HG02759 (cell line): Measurements from ENCODE around the gene NDRG2.

ENCODE experiments used
- ATAC-seq: cut with Tn5 transposase; IDR thresholded peaks from one replicate; pipeline ENCODE4 v1.9.1; 2021; ENCODE audit warnings: mild to moderate bottlenecking, moderate library complexity; ENCODE audit not compliant: unreplicated experiment

Gene NDRG2

GRCh38 chr14:21037156-21037555, 12.3 kb upstream of the NDRG2 start:
- ATAC-seq = no peak

DNA sequence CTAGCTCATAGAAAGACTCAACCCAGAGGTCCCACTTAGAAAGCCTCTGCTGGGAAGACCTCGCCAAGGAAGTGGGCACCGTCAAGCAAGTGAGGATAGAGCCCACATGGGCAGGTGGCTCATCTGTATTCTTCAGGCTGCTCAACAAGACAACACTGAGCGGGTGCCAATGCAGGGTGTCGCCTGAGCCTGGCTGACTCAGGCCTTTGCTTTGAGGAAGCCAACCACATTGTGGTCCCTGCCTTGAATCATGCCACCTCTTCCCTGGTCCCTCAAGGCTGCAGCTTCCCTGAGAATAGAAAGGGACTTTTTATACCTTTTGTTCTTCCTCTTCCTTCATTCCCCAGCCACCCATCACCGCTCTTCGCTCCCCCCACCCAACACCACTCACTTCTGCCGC, 11.9 kb upstream of the NDRG2 start:
- no peak for ATAC-seq

- no peak for ATAC-seq
Measured at GRCh38 chr14:21034707-21035106, 9.8 kb upstream of the NDRG2 start, which contains the start of gene RNASE13. Gene RNASE13, minus strand, starts transcription at chr14:21034807. Its CDS starts 519 bp downstream, at chr14:21034288.

GRCh38 chr14:21033133-21033698, 8.4 kb upstream of the NDRG2 start:
- no peak for ATAC-seq

DNA sequence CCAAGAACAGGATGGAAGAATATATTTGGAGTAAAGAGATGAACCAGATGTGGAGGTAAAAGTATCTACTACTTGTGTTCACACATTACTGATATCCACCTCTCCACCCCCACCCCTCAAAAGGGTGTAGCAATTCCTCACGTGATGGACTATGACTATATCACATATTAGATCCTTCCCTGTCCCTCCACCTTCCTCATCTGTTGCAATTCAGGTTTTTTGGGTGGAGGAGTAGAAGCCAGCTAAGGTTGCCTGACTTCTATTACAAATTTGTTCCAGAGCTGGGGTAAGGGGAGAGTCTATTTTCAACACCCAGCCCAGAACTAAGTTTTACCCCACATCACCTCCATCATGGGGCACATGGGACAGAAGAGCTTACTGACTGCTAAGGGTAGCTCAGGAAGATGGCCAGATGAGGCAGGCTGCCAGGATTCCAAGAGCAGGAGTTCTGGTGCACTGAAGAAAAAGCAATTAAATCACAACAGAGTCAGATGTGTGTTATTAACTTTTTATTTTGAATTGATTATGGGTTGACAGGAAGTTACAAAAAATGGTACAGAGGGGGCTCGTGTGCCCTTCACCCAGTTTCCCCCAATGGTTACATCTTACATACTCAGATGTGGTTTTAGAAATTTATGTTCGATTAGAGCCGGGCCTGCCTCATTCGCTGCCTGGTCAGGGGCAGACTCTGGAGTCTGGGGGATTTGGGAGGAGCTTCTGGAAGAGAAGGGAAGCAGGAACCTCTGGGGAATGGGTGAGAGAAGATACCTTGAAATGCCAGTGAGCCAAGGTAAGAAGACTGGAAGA, 7.7 kb upstream of the NDRG2 start:
- no peak for ATAC-seq

DNA sequence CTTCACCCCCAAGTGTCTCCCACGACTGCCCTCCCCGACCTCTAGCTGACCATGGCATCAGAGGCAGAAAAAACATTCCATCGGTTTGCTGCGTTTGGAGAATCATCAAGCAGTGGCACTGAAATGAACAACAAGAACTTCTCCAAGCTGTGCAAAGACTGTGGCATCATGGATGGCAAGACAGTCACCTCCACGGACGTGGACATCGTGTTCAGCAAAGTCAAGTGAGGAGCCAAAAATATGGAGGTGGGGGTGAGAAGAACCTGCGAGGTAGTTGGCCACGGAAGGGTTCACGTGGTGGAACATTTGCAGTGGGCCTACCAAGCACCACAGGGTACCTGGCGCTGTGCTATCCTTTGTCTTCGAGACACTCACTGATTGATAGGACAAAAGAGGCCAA, 5.7 kb upstream of the NDRG2 start:
- ATAC-seq = no peak

- no peak for ATAC-seq
Measured at GRCh38 chr14:21029917-21030316, 5.1 kb upstream of the NDRG2 start, which contains the start of gene TPPP2. Gene TPPP2, plus strand, starts transcription at chr14:21030217. Its CDS starts 365 bp downstream, at chr14:21030582.

DNA sequence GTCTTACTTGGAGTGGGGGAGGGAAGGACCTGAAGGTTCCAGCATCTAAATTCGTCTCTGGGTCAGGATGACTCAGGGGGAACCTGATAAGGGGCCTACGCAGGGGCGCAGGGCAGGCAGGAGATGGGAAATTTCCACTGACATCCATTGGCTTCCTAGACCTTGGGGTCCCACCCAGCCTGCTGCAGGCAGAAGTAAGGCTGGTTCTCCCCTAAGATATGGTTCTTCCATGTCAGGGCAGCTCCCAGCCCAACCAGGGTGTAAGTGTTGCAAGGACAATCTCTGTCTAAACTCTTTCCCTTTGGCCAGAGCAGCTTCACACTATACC, 2.1 kb upstream of the NDRG2 start:
- ATAC-seq = no peak

DNA sequence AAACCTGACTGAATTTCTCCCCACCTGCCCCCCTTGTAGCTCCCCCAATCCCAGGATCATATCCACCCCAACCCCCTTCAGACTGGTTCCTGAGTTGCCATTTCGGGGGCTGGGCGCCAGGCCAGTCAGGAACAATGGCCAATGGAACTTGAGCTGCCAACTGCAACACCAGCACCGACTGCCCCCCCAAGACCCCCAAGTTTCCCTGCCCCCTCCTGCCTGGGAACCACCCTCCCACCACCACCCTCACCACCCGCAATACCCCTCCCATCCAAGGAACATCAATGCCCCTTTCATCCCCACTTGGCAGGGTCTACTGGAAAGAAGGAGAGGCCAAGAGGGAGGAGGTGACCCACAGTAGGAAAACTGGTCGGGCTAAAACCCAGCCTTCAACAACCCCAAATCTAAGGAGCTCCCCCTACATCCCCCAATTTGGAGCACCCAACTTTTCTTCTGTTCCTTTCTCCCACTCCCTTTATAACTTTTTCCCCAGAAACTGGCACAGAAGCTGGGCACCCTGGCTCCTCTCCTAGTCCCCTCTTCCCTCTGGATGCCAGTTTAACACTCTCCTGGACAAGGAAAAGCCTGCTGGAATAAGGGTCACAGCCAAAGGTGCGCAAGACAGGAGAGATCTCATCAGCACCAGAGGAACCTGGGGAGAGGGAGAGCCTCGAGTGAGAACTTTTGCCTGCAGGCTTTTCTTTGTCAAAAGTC, 1.6 kb upstream of the NDRG2 start:
- ATAC-seq = no peak

DNA sequence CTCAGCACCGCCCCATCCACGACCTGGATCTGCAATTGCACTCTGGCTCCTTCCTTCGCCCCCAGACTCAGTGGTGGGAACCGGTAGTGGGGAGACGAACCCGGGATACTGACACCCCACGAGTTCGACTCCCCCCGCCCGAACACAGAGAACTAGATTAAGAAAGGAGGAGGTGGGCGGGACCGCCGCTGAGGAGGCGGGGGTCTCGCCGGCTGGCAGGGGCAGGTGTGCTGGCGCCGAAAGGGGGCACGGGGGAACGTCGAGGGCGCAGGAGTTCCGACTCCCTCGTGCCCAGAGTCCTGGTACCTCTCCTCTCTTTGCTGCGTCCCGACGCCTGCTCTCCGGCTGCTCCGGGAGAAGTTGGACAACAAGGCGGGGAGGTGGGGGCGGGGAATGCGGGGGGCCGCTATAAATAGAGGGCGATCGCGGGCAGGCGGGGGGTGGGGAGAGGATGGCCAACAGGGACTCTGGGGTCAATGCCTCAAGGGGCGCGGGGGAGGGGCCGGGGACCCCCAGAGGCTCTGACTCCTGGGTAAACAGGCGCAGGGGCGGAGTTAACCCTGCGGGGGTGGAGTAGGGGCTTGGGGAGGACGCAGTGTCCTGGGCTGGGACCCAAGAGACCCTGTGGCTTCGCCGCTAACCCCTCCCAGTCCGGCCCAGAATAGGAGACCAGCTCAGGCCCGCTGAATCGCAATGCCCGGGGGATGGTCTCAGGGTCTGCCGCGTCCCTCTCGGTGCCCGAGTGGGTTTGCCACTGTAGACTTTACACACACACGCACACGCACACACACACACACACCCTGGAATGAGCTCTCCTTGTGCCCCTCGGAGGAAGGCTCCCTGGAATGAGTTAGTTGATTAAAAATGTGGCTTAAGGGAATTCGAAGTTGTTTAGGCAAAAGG, 761 bp upstream of the NDRG2 start:
- ATAC-seq = no peak

DNA sequence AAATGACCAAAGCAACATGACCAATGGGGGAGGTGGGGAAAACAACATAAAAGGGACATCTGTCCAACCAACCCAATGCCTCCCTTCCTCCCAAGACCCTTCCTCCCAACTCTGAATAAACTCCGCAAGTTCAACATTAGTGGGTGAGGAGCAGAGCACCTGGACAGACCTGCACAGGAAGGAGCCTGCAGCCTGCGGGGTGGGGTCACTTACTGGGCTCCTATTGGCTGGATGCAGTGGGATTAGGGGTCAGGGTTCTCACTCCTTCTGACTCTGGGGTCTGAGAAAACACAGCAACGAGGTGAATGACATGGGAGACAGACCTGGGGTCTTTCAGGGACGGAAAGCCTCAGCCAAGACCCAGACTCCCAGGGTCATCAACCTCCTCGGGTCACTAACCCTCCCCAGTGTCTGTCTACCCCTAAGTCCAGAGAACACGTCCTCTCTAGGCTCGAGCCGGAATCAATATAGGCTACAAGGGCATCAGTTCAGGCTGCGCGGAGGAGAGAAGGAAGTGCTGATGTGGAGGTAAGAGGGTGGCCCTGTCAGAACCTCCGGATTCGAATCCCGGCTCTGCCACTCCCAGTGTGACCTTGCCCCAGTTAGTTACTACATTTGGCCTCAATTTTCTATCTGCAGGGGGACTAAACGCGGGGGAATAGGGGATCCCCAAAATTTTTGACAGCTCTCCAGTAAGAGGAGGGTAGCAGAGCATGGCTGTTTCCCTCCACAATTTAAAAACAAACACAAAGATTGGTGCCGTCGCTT, 860 bp downstream of the NDRG2 start:
- no peak for ATAC-seq

- no peak for ATAC-seq
Measured at GRCh38 chr14:21023174-21023573, 1.7 kb downstream of the NDRG2 start.

DNA sequence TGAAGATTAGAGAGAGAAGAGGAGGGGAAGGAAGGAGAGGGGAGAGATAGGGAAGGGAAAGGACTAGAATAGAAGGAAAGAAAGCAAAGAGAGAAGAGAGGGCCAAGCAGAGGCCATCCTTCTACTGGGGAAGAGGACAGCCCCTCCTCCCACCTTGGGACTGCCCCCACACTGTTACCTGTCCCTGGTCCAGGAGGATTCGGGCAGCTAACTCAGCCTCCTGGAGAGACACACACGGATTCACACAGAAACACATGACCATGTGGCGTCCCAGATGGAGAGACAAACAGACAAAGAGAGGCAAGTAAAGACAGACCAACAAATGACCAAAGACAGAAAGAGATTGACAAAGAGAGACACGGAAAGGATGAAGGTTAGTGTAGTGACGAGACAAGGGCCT, 2.2 kb downstream of the NDRG2 start:
- no peak for ATAC-seq

DNA sequence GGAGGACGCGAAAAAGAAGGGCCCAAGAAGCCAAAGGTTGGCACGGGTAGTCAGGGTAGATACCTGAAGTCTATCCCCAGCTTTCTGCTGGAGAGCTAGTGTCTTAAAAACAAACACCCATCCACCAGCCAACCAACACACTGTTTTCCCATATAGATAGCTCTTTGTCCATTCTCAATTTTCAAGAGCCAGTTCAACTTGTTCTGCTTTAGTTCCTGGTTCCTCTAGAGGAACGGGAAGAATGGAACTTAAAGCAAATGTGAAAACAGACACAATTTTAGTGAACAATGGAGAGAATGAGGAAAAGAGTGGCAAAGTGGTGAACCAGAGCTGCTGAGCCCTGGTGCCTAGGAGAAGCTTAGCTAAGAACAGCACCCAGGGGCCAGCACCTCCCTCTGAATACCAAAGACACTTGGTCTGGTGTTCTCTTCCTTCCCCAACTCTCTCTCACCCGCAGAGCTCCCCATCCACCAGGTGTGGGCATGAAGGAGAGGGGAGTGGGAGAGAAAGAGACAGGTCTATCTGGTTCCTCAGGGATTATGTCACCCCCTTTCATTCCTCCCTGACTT, 3.8 kb downstream of the NDRG2 start:
- ATAC-seq = no peak

DNA sequence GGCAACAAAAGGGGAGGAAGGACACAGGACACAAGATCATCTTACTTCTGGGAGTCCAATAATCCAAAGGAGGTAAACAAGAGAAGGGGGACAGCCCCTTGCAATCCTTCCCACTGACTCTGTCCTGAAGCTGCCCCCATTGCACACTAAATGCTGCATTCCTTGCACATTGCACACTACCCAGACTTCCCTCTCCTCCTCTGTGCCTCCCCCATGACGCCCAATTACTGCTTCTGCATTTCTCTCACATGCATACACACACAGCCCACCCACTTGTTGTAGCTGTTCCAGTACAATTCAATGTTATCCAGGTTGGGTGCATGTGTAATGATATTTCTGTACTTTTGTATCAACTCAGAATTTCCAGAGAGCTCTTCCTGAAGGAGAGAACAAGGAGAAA, 5.5 kb downstream of the NDRG2 start:
- ATAC-seq = no peak

DNA sequence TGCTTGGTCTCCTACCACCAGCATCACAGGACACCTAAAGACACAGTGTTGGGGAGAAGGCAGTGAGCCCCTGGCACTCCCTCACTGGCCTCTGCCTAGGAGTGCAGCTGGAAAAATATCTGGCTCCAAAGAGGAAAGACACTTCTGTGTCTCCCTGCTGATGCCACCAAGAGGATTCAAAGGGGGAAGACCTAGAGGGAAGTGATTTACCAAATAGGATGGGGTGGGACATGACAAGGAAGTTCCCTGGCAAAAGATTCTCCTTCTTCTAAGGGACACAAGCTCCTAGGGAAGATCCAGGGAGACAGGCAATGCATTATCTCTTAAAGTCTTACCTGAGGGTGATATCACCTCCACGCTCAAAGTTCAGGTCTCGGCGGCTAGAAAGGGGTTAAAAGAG, 6.1 kb downstream of the NDRG2 start:
- no peak for ATAC-seq

- ATAC-seq = no peak
Measured at GRCh38 chr14:21018286-21018685, 6.6 kb downstream of the NDRG2 start.

- ATAC-seq = no peak
Measured at GRCh38 chr14:21017528-21018245, 7.2 kb downstream of the NDRG2 start.
